MM.1S (cell line): Measurements from ENCODE around the gene PEX16.

Experiments used
- DNase-seq: peaks from one replicate; pipeline ENCODE4 v3.0.0-alpha.2; 2015
- H2AFZ ChIP-seq: fragments of 300-600 bp; sonication (generic); 2 replicates; pipeline ENCODE4 v1.6.0; 2016; ENCODE audit warnings: antibody characterized with exemption, low read length
- H3F3A ChIP-seq: fragments of 300-600 bp; sonication (generic); 2 replicates; pipeline ENCODE4 v1.6.1; 2016; ENCODE audit warnings: mild to moderate bottlenecking, antibody characterized with exemption, low read length, moderate library complexity, mixed read lengths; ENCODE audit not compliant: insufficient read depth
- H3K27ac ChIP-seq: fragments of 300-600 bp; sonication (generic); 2 replicates; pipeline ENCODE4 v1.5.1; 2016; ENCODE audit warnings: mild to moderate bottlenecking, low read length
- H3K27me3 ChIP-seq: fragments of 300-600 bp; sonication (generic); replicated peaks from 2 replicates; pipeline ENCODE4 v1.6.0; 2016; ENCODE audit warnings: low read length; ENCODE audit not compliant: insufficient read depth
- H3K36me3 ChIP-seq: fragments of 300-600 bp; sonication (generic); replicated peaks from 2 replicates; pipeline ENCODE4 v1.6.1; 2016; ENCODE audit warnings: mild to moderate bottlenecking, low read length, mixed read lengths; ENCODE audit not compliant: insufficient read depth
- H3K4me1 ChIP-seq: fragments of 300-600 bp; sonication (generic); 2 replicates; pipeline ENCODE4 v1.6.1; 2016; ENCODE audit warnings: low read length, mixed read lengths
- H3K4me2 ChIP-seq: fragments of 300-600 bp; sonication (generic); 2 replicates; pipeline ENCODE4 v1.6.0; 2016; ENCODE audit warnings: low read depth, low read length
- H3K4me3 ChIP-seq: fragments of 300-600 bp; sonication (generic); 2 replicates; pipeline ENCODE4 v1.5.1; 2016; ENCODE audit warnings: low read length, mixed read lengths
- H3K79me2 ChIP-seq: fragments of 300-600 bp; sonication (generic); 2 replicates; pipeline ENCODE4 v1.6.1; 2016; ENCODE audit warnings: mixed run types, low read length, mixed read lengths
- H3K9ac ChIP-seq: fragments of 300-600 bp; sonication (generic); 2 replicates; pipeline ENCODE4 v1.6.1; 2016; ENCODE audit warnings: low read length, mixed read lengths
- H3K9me2 ChIP-seq: fragments of 300-600 bp; sonication (generic); replicated peaks from 2 replicates; pipeline ENCODE4 v1.6.1; 2016; ENCODE audit warnings: mild to moderate bottlenecking, low read length, mixed read lengths; ENCODE audit not compliant: insufficient read depth
- H3K9me3 ChIP-seq: fragments of 300-600 bp; sonication (generic); replicated peaks from 2 replicates; pipeline ENCODE4 v1.6.1; 2016; ENCODE audit warnings: mild to moderate bottlenecking, low read length, mixed read lengths; ENCODE audit not compliant: insufficient read depth
- H4K20me1 ChIP-seq: fragments of 300-600 bp; sonication (generic); 2 replicates; pipeline ENCODE4 v1.6.1; 2016; ENCODE audit warnings: mild to moderate bottlenecking, low read length, moderate library complexity, mixed read lengths; ENCODE audit not compliant: insufficient read depth
- EZH2 ChIP-seq: fragments of 300-600 bp; sonication (generic); optimal IDR thresholded peaks from 2 replicates; pipeline ENCODE3; 2017; ENCODE audit warnings: low read depth, mild to moderate bottlenecking, antibody characterized with exemption, low read length, mixed read lengths
- EZH2phosphoT487 ChIP-seq: fragments of 300-600 bp; sonication (generic); IDR thresholded peaks from 2 replicates; pipeline ENCODE4 v1.6.1; 2018; ENCODE audit warnings: antibody characterized with exemption, low read length
- TF ChIP-seq, protein P1 (sequence below): fragments of 300-600 bp; sonication (generic); IDR thresholded peaks from 2 replicates; pipeline ENCODE4 v1.5.1; 2016; ENCODE audit warnings: antibody characterized with exemption, low read length, mixed read lengths

Gene PEX16

DNA sequence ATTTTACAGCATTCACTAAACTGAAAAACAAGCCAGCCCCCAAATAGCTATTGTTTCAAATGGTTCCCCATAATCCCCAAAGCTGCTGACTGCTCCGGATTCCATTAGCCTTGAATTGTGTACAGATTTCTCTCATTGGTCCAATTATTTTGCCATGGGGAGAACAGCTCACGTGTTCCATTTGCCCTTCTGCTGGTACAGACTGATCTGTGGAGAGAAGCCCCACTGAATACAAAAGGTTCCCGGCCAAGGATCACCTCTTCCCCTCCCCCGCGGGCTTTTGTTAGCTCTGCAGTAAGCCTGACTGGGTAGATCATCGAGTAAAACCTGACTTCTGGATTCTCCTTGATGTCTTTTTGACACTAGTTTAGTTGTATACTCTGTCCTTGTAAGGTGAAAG, 41.3 kb downstream of the PEX16 start:
- no peak overlapping the region for H2AFZ ChIP-seq
- H3K27ac ChIP-seq, result no peak overlapping the region
- H3K36me3 ChIP-seq, result no peaks in the 10 kb centered on the region
- no peak for TF ChIP-seq EZH2
- TF ChIP-seq, protein P1, sequence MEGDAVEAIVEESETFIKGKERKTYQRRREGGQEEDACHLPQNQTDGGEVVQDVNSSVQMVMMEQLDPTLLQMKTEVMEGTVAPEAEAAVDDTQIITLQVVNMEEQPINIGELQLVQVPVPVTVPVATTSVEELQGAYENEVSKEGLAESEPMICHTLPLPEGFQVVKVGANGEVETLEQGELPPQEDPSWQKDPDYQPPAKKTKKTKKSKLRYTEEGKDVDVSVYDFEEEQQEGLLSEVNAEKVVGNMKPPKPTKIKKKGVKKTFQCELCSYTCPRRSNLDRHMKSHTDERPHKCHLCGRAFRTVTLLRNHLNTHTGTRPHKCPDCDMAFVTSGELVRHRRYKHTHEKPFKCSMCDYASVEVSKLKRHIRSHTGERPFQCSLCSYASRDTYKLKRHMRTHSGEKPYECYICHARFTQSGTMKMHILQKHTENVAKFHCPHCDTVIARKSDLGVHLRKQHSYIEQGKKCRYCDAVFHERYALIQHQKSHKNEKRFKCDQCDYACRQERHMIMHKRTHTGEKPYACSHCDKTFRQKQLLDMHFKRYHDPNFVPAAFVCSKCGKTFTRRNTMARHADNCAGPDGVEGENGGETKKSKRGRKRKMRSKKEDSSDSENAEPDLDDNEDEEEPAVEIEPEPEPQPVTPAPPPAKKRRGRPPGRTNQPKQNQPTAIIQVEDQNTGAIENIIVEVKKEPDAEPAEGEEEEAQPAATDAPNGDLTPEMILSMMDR, result no peak
- TF ChIP-seq EZH2phosphoT487, result no peak
- no peak overlapping the region for H3K9ac ChIP-seq
- no peaks in the 10 kb centered on the region for H3K9me3 ChIP-seq
- no peaks in the 10 kb centered on the region for H3F3A ChIP-seq
- no peak overlapping the region for H3K4me2 ChIP-seq
- no peaks in the 10 kb centered on the region for H3K79me2 ChIP-seq
- DNase-seq, result no peak
- H4K20me1 ChIP-seq, result no peaks in the 10 kb centered on the region
- no peaks in the 10 kb centered on the region for H3K27me3 ChIP-seq
- H3K9me2 ChIP-seq, result no peaks in the 10 kb centered on the region
- no peaks in the 10 kb centered on the region for H3K4me1 ChIP-seq
- H3K4me3 ChIP-seq, result no peak overlapping the region

DNA sequence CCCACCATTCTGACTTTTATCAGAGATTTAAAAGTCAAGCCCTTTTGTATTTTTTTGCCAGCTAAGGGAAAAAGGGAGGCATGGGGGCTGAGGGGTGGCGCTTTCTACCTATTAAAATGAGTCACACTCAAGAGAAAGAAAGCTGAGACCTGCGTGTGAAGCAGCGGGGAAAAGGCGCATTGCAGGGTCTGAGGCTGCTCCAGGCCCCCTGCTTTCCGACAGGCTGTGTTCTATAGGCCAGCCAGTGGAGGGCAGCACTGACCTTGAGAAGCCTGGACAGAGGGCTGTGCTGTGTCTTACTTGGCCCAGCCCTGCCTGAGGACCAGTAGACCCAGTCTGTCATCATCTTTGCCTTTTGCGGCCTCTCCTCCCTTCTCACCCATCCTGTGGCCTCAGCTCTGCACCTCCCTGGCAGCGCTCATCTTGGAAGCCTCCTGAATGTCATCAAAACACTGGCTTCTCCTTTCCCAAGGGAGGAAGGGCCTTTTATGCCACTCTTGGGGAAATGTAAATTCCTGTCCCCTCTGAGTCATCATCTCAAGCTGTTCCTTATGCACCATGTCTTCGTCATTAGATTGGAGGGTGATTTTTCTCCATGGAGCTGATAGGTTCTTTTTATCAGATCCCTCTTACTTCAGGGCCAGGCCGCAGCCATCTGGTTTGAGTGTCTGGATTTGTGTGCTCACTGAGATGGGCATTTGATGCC, 44.9 kb downstream of the PEX16 start:
- Histone ChIP-seq H3K4me2 (no peak overlapping the region), H4K20me1 (no peaks in the 10 kb centered on the region), H3K79me2 (no peaks in the 10 kb centered on the region), H3K4me3 (no peak overlapping the region), H3K9me2 (no peaks in the 10 kb centered on the region), H2AFZ (no peak overlapping the region), H3K36me3 (peaks cover 7% of the 10 kb centered on the region; the same call in 1 of the 2 replicates), H3K27me3 (no peaks in the 10 kb centered on the region), H3K4me1 (no peaks in the 10 kb centered on the region), H3K9me3 (no peaks in the 10 kb centered on the region), H3K9ac (no peak overlapping the region), H3K27ac (no peak overlapping the region), H3F3A (no peaks in the 10 kb centered on the region)
- DNase-seq, result no peak
- TF ChIP-seq EZH2 (no peak), EZH2phosphoT487 (no peak)
- TF ChIP-seq, protein P1, result peak; percentile 52

DNA sequence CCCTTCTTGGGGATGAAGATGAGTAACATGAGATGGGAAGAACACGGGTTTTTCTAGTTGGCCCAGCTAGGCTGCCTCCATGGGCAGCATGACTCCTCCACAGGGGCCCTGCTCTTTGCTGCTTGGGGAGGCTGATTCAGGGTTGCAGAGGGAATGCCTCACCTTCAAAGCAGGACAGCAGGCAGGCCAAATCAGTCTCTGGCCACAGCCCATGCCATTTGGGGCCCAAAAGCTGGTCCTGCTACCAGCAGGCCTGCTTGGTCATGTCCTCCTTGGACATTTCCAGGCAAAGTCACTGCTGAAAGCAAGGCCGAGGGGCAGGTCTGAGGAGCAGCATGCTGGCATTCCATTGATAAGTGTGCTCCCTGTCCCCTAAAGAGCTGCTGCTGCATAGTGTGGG, 46.0 kb downstream of the PEX16 start:
- no peaks in the 10 kb centered on the region for H3K79me2 ChIP-seq
- H3K36me3 ChIP-seq, result peaks cover 7% of the 10 kb centered on the region; the same call in 1 of the 2 replicates
- H3K4me2 ChIP-seq, result no peak overlapping the region
- TF ChIP-seq EZH2phosphoT487 (no peak), EZH2 (no peak)
- TF ChIP-seq, protein P1, result no peak
- H3K9me3 ChIP-seq, result no peaks in the 10 kb centered on the region
- no peak overlapping the region for H3K27ac ChIP-seq
- H3K27me3 ChIP-seq, result no peaks in the 10 kb centered on the region
- no peak for DNase-seq
- no peaks in the 10 kb centered on the region for H3F3A ChIP-seq
- no peak overlapping the region for H3K4me3 ChIP-seq
- no peak overlapping the region for H3K9ac ChIP-seq
- H3K9me2 ChIP-seq, result no peaks in the 10 kb centered on the region
- H4K20me1 ChIP-seq, result no peaks in the 10 kb centered on the region
- no peaks in the 10 kb centered on the region for H3K4me1 ChIP-seq
- H2AFZ ChIP-seq, result no peak overlapping the region
